Frontal cortex (tissue), 4 donors: Measurements from ENCODE around the gene EIF1AX. TPM values are rescaled to one million over a fixed set of nuclear protein-coding genes. Genes with fewer than 3 reads are reported as not detected.
A peak's percentile ranks its signal among the peaks of the same experiment; 100 is the strongest.
"Not testable (repeated sequence)": the region's sequence is repeated elsewhere in the genome, so short reads cannot be mapped to it uniquely, and the experiment has no call there.

Source experiments
- DNase-seq, 2 donors: peaks; one replicate each; pipeline ENCODE4 v3.0.0; 2012; ENCODE audit warnings: low spot score in 2 of 2
- FAIRE-seq: peaks from 2 replicates; lab custom pipeline; 2012; peaks lifted over from hg19 to GRCh38; lab: Jason Lieb, UNC
- small RNA-seq: library from RNA; depleted of rRNA; stranded (forward); fragments of <200 nt; gene quantifications from one replicate; pipeline ENCODE3, GENCODE V24; 2014
- total RNA-seq: library from RNA; depleted of rRNA; stranded (reverse); fragments of >200 nt; gene quantifications from one replicate; pipeline ENCODE4 v1.2.3, GENCODE V29; 2014
- donor health status: control.
- donor health status: control.
- donor health status: control.

The EIF1AX gene
- total RNA-seq, 1 donor from 2014 or later = 91.7 TPM

DNA sequence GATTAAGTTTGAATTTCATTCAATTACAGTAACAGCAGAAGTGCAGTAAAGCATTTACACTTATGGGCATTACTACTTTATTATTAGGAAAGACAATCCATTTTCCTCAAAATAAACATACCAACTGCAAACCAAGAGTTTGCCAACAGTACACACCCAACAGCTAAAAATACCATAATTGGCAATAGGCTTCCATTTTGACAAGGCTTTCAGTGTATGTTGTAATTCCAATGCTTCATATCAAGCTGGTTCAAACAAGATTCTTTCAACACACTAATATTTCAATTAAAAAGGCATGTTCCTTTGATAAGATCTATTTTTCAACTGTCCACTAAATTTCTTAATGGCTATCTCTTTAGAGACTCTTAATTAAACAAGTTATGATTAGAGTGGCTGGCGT lies 12.1 kb downstream of the EIF1AX start:
- FAIRE-seq (no peak), DNase-seq (no peak)

DNA sequence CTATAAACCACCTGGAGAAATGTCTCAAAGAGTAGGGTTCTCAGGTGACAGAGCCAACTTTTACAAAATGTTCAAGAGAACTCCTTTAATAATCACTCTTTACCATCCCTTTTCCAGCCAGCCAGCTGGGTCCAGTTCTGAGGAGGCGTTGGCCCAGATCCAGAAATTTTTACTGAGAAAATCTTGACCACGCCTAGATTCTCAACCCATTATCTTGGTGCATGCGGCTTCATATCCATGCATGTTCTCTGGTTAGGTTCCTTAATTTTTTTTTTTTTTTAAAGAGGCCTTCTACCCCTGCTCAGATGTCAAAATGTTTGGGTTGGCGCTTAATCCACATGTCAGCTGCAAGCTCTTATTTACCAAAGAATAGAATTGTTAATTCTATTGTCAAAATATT lies 13.0 kb downstream of the EIF1AX start:
- DNase-seq = no peak

DNA sequence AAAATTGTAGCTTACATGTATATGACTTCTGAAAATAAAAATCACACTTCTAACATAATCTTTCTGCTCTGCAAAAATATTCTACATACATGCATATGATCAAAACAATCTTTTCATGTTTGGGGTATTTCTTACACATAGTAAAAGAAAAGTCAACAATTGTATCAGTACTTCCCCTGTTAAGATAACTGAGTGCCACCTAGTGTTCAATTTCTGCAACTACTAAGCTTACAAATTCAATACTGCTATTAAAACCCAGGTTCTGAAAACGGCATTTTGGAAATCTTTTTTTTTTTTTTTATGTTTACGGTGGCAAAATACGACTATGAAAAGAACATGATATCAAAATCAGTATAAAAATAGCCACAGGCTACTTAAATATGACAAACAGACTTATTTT lies 14.2 kb downstream of the EIF1AX start:
- not testable (repeated sequence) for DNase-seq
- peak; percentile 99 for FAIRE-seq

More for the DNA sequence above, 13.0 kb downstream of the EIF1AX start:
- FAIRE-seq = no peak

DNA sequence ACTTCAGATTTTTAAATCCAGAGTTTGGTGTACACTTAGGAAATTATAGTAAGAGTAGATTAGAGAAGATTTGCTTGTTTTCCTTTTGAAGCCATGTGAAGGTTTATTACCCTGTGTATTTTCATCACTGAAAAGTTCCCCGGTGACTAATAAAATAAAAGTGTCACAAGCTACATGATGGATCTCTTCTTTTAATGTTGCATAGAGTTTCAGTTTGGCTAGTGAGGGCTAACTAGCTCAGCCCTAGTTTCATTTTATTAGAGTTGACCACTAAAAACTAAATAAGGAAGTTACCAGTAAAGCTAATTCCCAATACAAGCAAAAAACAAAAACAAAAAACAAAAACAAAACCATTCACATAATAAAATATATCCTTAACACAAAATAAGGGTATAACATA lies 14.8 kb downstream of the EIF1AX start:
- not testable (repeated sequence) for FAIRE-seq, DNase-seq

DNA sequence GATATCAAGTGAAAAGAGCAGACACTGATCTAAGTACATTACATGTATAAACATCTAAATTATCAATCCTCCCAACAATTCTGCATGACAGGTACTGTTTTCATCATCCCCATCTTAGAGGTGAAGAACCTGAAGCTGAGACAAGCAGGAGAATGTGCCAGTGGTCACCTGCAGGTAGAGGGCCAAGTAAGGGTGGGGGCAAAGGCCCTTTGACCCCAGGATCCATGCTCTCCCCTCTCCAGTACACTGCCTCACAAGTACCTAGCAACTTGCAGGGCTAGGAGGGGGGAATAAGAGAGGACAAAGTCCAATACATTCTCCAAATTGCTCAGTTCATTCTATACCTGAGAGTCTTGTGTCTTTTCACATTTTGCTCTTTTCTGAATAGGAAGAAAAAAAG lies 16.7 kb downstream of the EIF1AX start:
- FAIRE-seq (no peak), DNase-seq (no peak)

DNA sequence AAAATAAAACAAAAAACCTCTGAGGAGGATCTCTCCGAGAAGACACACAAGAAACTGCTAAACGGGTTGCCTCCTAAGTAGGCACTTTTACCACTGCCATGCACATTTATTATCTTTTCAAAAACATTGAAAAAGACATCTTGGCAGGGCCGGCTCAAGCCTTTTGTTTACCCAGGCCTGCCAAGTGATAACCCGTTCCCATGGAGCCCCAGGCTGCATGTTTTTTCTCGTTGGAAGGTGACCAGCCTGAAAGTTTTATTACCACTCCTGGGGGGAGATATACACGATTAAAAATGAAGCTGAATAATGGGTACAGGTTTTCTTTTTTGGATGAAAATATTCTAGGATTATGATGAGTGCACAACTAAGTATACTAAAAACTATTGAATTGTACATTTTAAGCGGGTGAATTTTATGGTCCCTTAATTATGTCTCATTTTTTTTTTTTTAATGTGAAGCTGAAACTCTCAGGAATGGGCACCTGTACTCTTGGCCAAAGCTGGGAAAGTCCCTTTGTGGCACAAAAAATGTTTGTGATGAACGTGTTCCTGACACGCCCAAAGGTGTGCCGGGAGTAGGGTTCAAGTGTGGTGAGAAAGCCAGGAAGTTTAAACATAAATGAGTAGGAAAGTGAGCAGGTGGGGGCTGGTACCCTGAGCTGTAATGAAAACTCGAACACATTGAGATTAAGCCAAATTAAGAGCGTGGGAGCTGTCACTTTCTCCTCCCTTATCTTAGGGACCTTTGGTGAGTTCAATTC lies 23.4 kb downstream of the EIF1AX start:
- DNase-seq (no peak), FAIRE-seq (no peak)

DNA sequence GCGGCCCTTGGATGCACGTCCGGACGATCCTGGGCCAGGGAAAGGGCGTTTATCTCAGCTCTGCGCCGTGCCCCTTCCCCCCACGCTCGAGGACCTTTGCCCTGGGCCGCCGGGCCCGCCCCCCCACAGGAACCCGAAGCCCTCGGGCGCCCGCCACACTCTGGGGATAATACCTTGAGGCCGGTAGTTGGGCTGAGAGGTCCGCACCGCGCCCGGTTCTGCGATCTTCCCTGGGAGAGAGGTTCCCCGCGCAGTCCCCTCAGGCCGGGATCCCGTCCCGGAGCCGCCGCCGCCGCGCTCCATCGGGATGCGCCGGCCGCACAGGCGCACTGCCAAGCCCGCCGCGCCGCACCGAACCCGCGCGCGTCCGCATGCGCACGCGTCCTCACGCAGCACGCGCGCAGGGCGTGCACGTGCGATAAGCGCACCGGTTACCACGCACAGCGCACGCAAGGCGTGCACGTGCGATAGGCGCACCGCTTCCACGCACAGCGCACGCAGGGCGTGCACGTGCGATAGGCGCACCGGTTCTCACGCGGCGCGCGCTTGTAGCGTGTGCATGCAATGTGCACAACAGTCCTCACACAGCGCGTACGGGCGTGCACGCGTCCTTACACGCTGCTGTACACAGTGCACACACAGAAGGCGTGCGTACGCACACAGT lies 24.9 kb downstream of the EIF1AX start, which contains the start of gene MAP7D2:
TSS of gene MAP7D2 (minus strand) at position 331 of the 664 bp plus-strand sequence. CDS start at position 303, 28 bp downstream.
- DNase-seq = no peak
- FAIRE-seq = no peak

DNA sequence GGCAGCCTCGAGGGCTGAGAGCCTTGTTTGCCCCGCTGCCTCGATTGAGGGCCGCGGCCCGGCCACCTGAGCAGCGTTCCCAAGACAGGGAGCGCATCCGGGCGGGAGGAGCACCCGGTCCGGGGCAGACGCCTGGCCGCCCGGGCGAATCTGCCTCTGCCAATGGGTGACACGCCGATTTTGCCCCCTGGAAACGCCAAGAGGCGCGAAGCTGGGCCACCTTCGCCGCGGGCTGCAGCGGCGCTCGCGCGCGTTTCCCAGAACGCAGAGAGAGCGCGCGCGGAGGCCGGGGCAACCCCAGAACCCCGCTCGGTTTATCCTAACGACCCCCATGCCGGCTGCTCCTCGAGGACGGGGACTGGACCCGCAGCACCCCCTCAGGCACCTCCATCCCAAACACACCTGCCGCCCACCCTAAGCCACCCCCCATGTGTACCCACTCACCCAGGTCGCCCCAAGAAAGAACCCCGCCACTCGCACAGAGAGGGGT lies 25.5 kb downstream of the EIF1AX start:
- DNase-seq = no peak
- no peak for FAIRE-seq

DNA sequence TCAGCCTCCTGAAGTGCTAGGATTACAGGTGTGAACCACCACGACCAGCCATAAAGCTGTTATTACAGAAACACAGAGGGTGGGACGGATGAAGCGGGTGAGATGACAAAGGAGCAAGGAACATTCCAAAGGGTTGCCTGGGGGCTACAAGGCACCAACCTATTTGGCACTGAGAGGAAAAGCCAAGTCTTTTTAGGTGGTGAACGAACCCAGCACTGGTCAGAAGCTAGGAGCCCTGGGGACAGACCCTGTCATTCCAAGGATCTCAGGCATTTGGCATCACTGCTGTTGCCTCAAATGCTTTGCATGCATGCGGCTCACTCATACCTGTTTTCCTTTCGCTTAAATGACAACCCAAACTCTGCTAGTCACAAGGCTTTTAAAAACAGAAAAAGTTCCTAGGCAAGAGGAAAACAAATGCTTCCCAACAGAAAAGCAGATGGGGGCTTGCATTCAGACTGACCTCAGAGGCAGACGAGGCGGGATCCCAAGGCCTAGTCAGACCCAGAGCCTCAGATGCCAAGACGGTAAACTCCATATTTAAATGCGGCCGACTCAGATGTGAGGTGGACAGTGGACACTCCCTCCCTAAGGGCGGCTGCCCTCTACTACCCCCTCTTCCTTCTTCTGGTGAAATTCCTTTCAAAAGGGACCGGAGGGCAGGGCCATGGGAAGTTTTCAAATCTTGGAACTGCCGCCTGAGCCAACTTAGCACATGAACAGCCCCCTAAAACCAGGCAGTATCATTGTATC lies 29.4 kb downstream of the EIF1AX start:
- FAIRE-seq = no peak

DNA sequence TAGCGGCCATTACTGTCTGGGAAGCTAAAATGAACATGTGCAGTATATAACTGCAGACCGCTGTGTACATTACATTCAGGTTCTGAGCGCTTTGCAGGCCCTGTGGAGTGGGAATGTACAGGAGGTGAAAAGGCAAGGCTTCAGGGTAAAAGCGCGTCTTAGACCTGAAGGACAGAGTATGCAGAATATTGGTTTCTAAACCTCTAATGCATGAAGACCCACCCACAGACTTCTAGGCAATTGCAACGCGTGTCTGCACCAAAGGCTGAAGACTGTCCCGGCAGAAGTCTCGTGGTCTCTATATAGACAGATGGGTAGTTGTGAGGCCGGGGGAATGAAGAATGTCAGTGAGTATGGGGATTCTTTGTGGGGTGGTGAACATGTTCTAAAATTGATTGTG lies 30.4 kb downstream of the EIF1AX start:
- FAIRE-seq = no peak

More for the DNA sequence above, 29.4 kb downstream of the EIF1AX start:
- no peak for DNase-seq

DNA sequence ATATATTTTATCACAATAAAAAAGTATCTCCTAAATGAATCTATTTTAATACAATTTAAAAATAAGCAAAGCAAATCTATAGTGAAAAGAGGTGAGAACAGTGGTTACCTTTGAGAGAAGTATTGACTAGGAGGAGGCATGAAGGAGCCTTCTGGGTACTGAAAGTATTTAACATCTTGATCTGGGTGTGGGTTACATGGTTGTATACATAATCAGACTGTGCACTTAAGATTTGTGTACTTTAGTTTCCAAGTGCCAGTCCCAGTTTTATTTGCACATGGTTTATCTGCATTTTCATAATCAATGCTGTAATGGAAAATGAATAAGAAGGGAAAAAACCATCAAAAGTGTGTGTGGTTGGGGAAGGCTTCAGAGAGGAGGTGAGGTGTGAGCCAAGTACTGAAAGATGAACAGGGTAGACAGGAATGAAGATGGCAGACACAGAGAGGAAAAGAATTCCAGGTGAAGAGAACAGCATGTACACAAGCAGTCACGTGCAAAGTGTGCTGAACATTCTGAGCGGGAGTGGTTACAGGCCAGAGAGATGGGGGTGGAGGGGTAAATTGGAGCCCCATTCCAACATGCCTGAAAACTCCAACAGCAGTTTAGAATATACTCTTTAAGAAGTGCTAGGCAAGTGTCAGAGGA lies 39.6 kb downstream of the EIF1AX start:
- FAIRE-seq (no peak), DNase-seq (no peak)

More for the DNA sequence above, 30.4 kb downstream of the EIF1AX start:
- no peak for DNase-seq

DNA sequence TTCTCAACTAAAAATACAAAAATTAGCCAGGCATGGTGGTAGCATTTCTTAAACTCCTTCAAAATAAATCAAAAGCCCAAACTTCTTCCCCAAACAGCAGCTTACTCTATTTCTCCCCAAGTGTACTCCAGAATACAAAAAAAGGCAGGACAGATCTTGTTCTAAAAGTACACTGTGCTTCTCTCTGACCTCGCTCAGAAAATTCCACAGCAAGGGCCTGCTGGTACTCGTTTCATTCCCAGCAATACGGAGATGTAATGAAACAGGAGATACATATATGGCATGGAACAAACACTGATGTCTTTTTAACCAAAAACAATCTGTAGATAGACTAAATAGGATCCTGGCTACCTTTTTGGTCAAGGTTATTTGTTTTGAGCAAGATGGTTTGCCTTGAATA lies 50.1 kb downstream of the EIF1AX start:
- FAIRE-seq = no peak
- DNase-seq = no peak

DNA sequence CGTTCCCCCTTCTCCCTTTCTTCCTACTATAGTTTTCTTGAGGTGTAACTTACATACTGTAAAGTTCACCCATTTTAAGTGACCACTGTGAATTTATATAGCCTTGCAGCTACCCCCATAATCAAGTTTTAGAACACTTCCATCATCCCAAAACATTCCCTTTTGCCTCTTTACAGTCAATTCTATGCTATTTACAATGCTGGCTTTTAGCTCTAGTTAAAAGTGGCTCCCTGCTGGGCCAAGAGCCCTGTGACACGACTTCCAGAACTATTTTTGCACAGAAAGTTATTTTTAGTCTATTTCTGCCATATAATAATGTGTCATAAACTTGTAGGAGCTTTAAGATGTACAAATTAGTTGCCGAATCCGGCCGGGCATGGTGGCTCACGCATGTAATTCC lies 51.8 kb downstream of the EIF1AX start:
- DNase-seq = no peak
- no peak for FAIRE-seq

DNA sequence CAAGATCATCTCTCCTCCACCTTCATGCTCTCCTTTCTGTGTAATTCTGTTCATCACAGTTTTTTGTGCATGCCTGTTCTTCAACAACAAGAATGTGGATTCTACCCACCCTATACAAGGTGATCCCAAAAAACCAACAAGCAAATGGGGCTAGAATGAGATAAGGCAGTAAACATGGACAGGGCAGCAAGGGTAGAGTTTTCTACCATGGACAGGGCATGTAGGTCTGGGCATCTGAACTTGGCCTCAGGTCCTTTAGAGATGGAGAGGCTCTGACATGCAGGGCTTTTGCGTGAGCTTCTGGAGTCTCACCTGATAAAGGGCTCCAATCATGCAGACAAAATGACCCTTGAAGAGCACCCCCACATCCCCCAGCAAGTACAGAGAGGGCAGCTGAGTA lies 61.4 kb downstream of the EIF1AX start:
- FAIRE-seq = no peak
- DNase-seq = no peak

Small RNAs within 50 kb of the gene (small RNA-seq; reads per million reads assigned to genes)
- gene RF00493 (48.4 reads per million, percentile 98 among the genes with 10 or more reads in this experiment), gene RF00494 (not detected)

Other genes starting within 250 kb of the EIF1AX start
- 39.1 TPM for gene BCLAF3, start 150.8 kb downstream of the EIF1AX start, total RNA-seq
- 11.4 TPM for gene MAP7D2, start 24.9 kb downstream of the EIF1AX start, total RNA-seq
- 24.9 TPM for gene RPS6KA3, start 125.1 kb upstream of the EIF1AX start, total RNA-seq